Measurements from ENCODE around the gene LRRC52. TPM values are rescaled to one million over a fixed set of nuclear protein-coding genes. Genes with fewer than 3 reads are reported as not detected.

Gene LRRC52
- total RNA-seq, 1 donor from 2014 or later, result 0.44 TPM

GRCh38 chr1:165562571-165562970 lies 18.8 kb downstream of the LRRC52 start:
- H3K27me3 ChIP-seq (ENCODE audit: low read depth), result peaks cover 6% of the 10 kb centered on the region
- TF ChIP-seq CTCF (IDR thresholded peaks at IDR 0.05), result no peak
- H3K36me3 ChIP-seq, result no peaks in the 10 kb centered on the region
- ATAC-seq, result no peak
- DNase-seq, result no peak
- H3K9me3 ChIP-seq, result no peaks in the 10 kb centered on the region
- intact Hi-C loops (cut with DNase I), result no loop called here
- no peaks in the 10 kb centered on the region for H3K4me1 ChIP-seq
- no peak overlapping the region for H3K4me3 ChIP-seq
- H3K27ac ChIP-seq, result no peak overlapping the region

GRCh38 chr1:165563551-165563950 lies 19.8 kb downstream of the LRRC52 start:
- Histone ChIP-seq H3K4me3 (no peak overlapping the region), H3K4me1 (no peaks in the 10 kb centered on the region), H3K27me3 (ENCODE audit: low read depth) (no peaks in the 10 kb centered on the region), H3K9me3 (no peaks in the 10 kb centered on the region), H3K27ac (no peak overlapping the region), H3K36me3 (no peaks in the 10 kb centered on the region)
- ATAC-seq, result no peak
- no peak for DNase-seq
- TF ChIP-seq CTCF (IDR thresholded peaks at IDR 0.05), result no peak
- intact Hi-C loops (cut with DNase I), result no loop called here

- Histone ChIP-seq H3K36me3 (no peaks in the 10 kb centered on the region), H3K4me1 (no peaks in the 10 kb centered on the region), H3K9me3 (no peaks in the 10 kb centered on the region), H3K27me3 (ENCODE audit: low read depth) (no peaks in the 10 kb centered on the region), H3K4me3 (no peak overlapping the region), H3K27ac (no peak overlapping the region)
- TF ChIP-seq CTCF (IDR thresholded peaks at IDR 0.05), result no peak
- intact Hi-C loops (cut with DNase I), result no loop called here
- no peak for DNase-seq
- ATAC-seq, result peak in 1 of 2 donors; percentile 17
Measured at GRCh38 chr1:165564561-165564960, 20.8 kb downstream of the LRRC52 start.

- Histone ChIP-seq H3K27ac (no peak overlapping the region), H3K9me3 (no peaks in the 10 kb centered on the region), H3K27me3 (ENCODE audit: low read depth) (no peaks in the 10 kb centered on the region), H3K4me3 (no peak overlapping the region), H3K4me1 (no peaks in the 10 kb centered on the region), H3K36me3 (no peaks in the 10 kb centered on the region)
- no peak for ATAC-seq
- intact Hi-C loops (cut with DNase I), result no loop called here
- DNase-seq, result no peak
- no peak for TF ChIP-seq CTCF (IDR thresholded peaks at IDR 0.05)
Measured at GRCh38 chr1:165565751-165566490, 22.1 kb downstream of the LRRC52 start.

- no peaks in the 10 kb centered on the region for H3K4me1 ChIP-seq
- no peaks in the 10 kb centered on the region for H3K9me3 ChIP-seq
- no peak overlapping the region for H3K27ac ChIP-seq
- H3K36me3 ChIP-seq, result no peaks in the 10 kb centered on the region
- H3K27me3 ChIP-seq (ENCODE audit: low read depth), result no peaks in the 10 kb centered on the region
- no peak for ATAC-seq
- no peak for TF ChIP-seq CTCF (IDR thresholded peaks at IDR 0.05)
- no peak for DNase-seq
- no peak overlapping the region for H3K4me3 ChIP-seq
- intact Hi-C loops (cut with DNase I), result no loop called here
Measured at GRCh38 chr1:165570078-165570477, 26.3 kb downstream of the LRRC52 start.

Measured in lower lobe of right lung (tissue), 2 donors.